CD4-positive, alpha-beta T cell treated with Interleukin-12 subunit alpha and Interleukin-12 subunit beta, for 1 hour (primary cell): ENCODE data around the gene ZNF516.

ENCODE experiments used
- DNase-seq: peaks from one replicate; pipeline ENCODE4 v3.0.0-alpha.2; 2020

Gene ZNF516

DNA sequence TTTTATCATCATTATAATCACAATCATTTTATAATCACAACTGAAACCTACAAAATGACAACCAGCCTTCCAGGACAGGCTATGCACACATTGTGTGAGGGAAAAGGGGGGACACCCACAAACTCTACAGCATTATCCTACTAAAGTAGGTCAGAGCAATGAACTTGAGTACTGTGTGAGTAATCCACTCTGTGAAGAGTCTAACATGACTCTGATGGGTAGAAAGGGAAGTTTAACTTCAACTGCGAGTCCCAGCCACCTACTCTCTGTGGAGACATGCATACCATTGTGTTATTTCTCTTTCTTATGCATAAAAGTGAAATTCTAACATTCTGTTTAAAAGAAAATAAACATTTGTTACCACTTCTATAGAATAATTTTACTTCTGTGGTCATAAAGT lies 177.9 kb downstream of the ZNF516 start:
- DNase-seq, result no peak

DNA sequence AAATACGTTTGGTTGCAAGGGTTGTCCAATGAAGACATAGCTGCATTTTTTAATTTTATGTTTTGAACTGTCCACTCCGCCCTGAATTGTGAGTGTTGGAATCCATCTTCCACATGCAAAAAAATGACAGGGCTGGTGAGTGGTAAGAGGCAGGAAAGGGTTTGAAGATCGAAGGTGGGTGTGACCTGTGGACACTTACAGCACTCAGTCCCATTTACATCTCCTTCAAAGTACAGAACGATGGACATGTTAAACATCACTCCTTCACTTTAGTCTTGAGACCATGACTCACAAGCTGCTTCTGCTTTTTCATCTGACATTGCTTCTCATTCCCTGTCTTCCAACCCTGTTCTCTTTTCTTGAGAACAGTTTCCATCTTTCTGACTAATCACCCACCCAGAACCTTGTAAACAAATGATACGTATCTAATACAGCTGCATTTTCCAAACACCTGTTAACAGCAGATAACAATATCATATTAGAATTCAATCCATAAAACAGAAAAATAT lies 179.3 kb downstream of the ZNF516 start:
- no peak for DNase-seq

DNA sequence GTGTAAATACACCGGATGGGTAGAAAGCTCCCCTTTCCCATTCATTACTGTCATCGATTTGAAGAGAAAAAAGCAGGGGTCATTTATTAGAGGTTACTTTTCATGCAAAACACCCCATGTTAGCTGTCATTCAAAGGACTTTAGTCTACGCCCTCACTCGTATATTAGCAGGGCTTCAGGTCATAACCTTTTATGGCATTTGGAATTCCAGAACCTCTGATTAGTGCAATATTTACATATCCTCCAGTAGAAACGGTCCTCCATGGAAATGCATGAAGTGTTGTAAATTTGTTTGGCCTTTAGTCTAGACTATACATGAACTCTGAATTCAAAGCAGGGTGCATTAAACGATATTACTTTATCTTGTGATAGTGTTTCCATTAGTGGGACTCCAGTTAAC lies 180.5 kb downstream of the ZNF516 start:
- no peak for DNase-seq

DNA sequence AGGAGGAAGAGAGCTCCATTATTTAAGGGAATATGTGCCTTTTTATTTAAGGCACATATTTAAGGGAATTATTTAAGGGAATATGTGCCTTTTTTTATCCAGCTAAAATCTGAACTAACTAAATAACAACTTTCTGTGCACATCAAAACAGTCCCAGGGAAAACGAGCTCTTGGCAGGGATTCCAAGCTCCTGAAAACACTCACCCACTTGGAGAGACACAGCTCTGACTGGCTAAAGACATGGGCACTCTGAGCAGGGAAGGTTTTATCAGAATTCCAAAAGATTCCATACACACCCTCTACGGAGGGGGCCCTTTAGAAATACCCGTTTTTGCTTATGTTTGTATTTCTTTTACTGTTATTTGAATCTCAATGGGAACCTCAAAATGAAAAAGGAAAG lies 181.0 kb downstream of the ZNF516 start:
- DNase-seq, result no peak
